PC-9 (cell line): ENCODE results near the gene C14orf119. TPM values are rescaled to one million over a fixed set of nuclear protein-coding genes. Genes with fewer than 3 reads are reported as not detected.
A peak's percentile ranks its signal among the peaks of the same experiment; 100 is the strongest.

ENCODE experiments used
- BruUV-seq: library from RNA; stranded (reverse); fragments of 400-500 nt; replicated peaks from 2 replicates; lab custom pipeline; 2021; lab: Mats Ljungman, UMichigan
- CTCF ChIA-PET: fragments of 300-600 bp; sonication (Branson Sonifier 250); formaldehyde crosslinking; loops from one replicate; lab custom pipeline; 2022; ENCODE audit warnings: antibody characterized with exemption; lab: Charles Lee
- POLR2A ChIA-PET: fragments of 300-600 bp; sonication (Branson Sonifier 250); formaldehyde crosslinking; loops from one replicate; lab custom pipeline; 2022; ENCODE audit warnings: antibody characterized with exemption; ENCODE audit not compliant: unreplicated experiment; lab: Charles Lee
- DNase-seq, 2 experiments: peaks; one replicate each; pipeline versions ENCODE4 v3.0.0 to v3.0.0-alpha.2; 2015 to 2022; ENCODE audit warnings: mixed read lengths in 1 of 2
- H2AFZ ChIP-seq: fragments of 200-600 bp; sonication (generic); 2 replicates; pipeline ENCODE4 v1.8.1; 2017; ENCODE audit warnings: antibody characterized with exemption
- H3F3A ChIP-seq: fragments of 200-600 bp; sonication (generic); 2 replicates; pipeline ENCODE4 v1.8.1; 2017; ENCODE audit warnings: antibody characterized with exemption, mild to moderate bottlenecking, low read depth; ENCODE audit not compliant: insufficient read depth
- H3K27ac ChIP-seq: fragments of 200-600 bp; sonication (generic); 2 replicates; pipeline ENCODE4 v1.6.1; 2016; ENCODE audit warnings: mixed run types
- H3K27me3 ChIP-seq: fragments of 200-600 bp; sonication (generic); 2 replicates; pipeline ENCODE4 v1.6.1; 2016; ENCODE audit warnings: low read depth, mixed run types; ENCODE audit not compliant: insufficient read depth
- H3K36me3 ChIP-seq: fragments of 200-600 bp; sonication (generic); 2 replicates; pipeline ENCODE4 v1.6.1; 2016; ENCODE audit warnings: low read depth, mixed run types
- H3K4me1 ChIP-seq: fragments of 200-600 bp; sonication (generic); replicated peaks from 2 replicates; pipeline ENCODE4 v1.6.1; 2016; ENCODE audit warnings: mixed run types; ENCODE audit not compliant: insufficient read depth
- H3K4me2 ChIP-seq: fragments of 200-600 bp; sonication (generic); 2 replicates; pipeline ENCODE4 v1.6.1; 2017; ENCODE audit warnings: mixed run types
- H3K4me3 ChIP-seq: fragments of 200-600 bp; sonication (generic); 2 replicates; pipeline ENCODE4 v1.6.1; 2016; ENCODE audit warnings: mixed run types
- H3K79me2 ChIP-seq: fragments of 200-600 bp; sonication (generic); 2 replicates; pipeline ENCODE4 v1.6.1; 2017; ENCODE audit warnings: low read depth, mixed run types
- H3K9me2 ChIP-seq: fragments of 200-600 bp; sonication (generic); 2 replicates; pipeline ENCODE4 v1.8.1; 2017; ENCODE audit warnings: mild to moderate bottlenecking; ENCODE audit not compliant: insufficient read depth
- H3K9me3 ChIP-seq: fragments of 200-600 bp; sonication (generic); 2 replicates; pipeline ENCODE4 v1.8.1; 2016; ENCODE audit warnings: low read depth; ENCODE audit not compliant: insufficient read depth
- H4K20me1 ChIP-seq: fragments of 200-600 bp; sonication (generic); 2 replicates; pipeline ENCODE4 v1.8.1; 2017; ENCODE audit not compliant: insufficient read depth
- CTCF ChIP-seq: fragments of 200-600 bp; sonication (generic); conservative IDR thresholded peaks from 2 replicates; pipeline ENCODE4 v1.6.1; 2017; ENCODE audit warnings: mixed run types, antibody characterized with exemption, mild to moderate bottlenecking, moderate library complexity
- EZH2 ChIP-seq: fragments of 200-600 bp; sonication (generic); IDR thresholded peaks from 2 replicates; pipeline ENCODE4 v1.8.0; 2017; ENCODE audit warnings: antibody characterized with exemption, low read depth
- intact Hi-C: fragments of 100-400 bp; cut with micrococcal nuclease; formaldehyde crosslinking; loops from one replicate; pipeline ENCODE4 v1.10.0; 2022; ENCODE audit not compliant: unreplicated experiment
- total RNA-seq: library from RNA; stranded (reverse); gene quantifications from 2 replicates; pipeline ENCODE4 v1.2.3, GENCODE V29; 2021

The C14orf119 gene
- total RNA-seq, 1 experiment from 2014 or later, result 46.5 TPM

- BruUV-seq, result no TSS peak
- CTCF ChIA-PET, result interaction anchor here (0.5 kb wide), 1 partner anchor 31 kb away, joined by 4 read pairs; no protein-coding TSS in a partner anchor
These were observed 53.4 kb downstream of the C14orf119 start for GRCh38 chr14:23148591-23149249.

GRCh38 chr14:23149745-23150144, 54.4 kb downstream of the C14orf119 start:
- Histone ChIP-seq H3F3A (peaks cover 5% of the 10 kb centered on the region; the same call in 1 of the 2 replicates), H3K36me3 (no peaks in the 10 kb centered on the region), H3K9me2 (no peaks in the 10 kb centered on the region), H3K4me1 (peaks cover 22% of the 10 kb centered on the region), H3K9me3 (no peaks in the 10 kb centered on the region), H3K4me3 (no peak overlapping the region), H3K79me2 (no peaks in the 10 kb centered on the region), H3K27me3 (no peaks in the 10 kb centered on the region), H4K20me1 (no peaks in the 10 kb centered on the region), H3K4me2 (0 out of 2 replicates have a peak overlapping the region, but pooled peaks have one; percentile 10), H3K27ac (no peak overlapping the region), H2AFZ (no peak overlapping the region)
- peak in 1 of 2 experiments; percentile 44 for DNase-seq
- no TSS peak for BruUV-seq
- ChIA-PET CTCF (no interaction called here), POLR2A (no interaction called here)
- TF ChIP-seq EZH2 (no peak), CTCF (no peak)
- intact Hi-C loops, result no loop called here

More at GRCh38 chr14:23148591-23149249, 53.4 kb downstream of the C14orf119 start:
- TF ChIP-seq EZH2 (no peak), CTCF (no peak)
- H3K9me2 ChIP-seq, result no peaks in the 10 kb centered on the region
- no peaks in the 10 kb centered on the region for H3K9me3 ChIP-seq
- H3K36me3 ChIP-seq, result no peaks in the 10 kb centered on the region
- H3K4me3 ChIP-seq, result no peak overlapping the region
- no peak overlapping the region for H3K4me2 ChIP-seq
- H3K79me2 ChIP-seq, result no peaks in the 10 kb centered on the region
- peaks cover 5% of the 10 kb centered on the region; the same call in 1 of the 2 replicates for H3F3A ChIP-seq
- POLR2A ChIA-PET, result no interaction called here
- H2AFZ ChIP-seq, result no peak overlapping the region
- no peak for DNase-seq
- H3K27ac ChIP-seq, result no peak overlapping the region
- peaks cover 22% of the 10 kb centered on the region for H3K4me1 ChIP-seq
- intact Hi-C loops, result no loop called here
- H3K27me3 ChIP-seq, result no peaks in the 10 kb centered on the region
- H4K20me1 ChIP-seq, result no peaks in the 10 kb centered on the region

Other genes starting within 250 kb of the C14orf119 start
- 59.0 and 61.6 TPM in 2 replicates for gene LRP10, start 223.8 kb upstream of the C14orf119 start, total RNA-seq
- 0.50 and 0.98 TPM in 2 replicates for gene REM2, start 212.3 kb upstream of the C14orf119 start, total RNA-seq
- gene RBM23, start 176.4 kb upstream of the C14orf119 start, total RNA-seq, result 68.7 and 76.5 TPM in 2 replicates
- gene PRMT5, start 166.1 kb upstream of the C14orf119 start, total RNA-seq, result 58.6 and 73.2 TPM in 2 replicates
- gene HAUS4, start 138.4 kb upstream of the C14orf119 start, total RNA-seq, result 23.1 and 36.0 TPM in 2 replicates
- 37.4 and 42.6 TPM in 2 replicates for gene AJUBA, start 113.0 kb upstream of the C14orf119 start, total RNA-seq
- 13.3 and 13.9 TPM in 2 replicates for gene C14orf93, start 85.4 kb upstream of the C14orf119 start, total RNA-seq
- 122 and 146 TPM in 2 replicates for gene PSMB5, start 60.6 kb upstream of the C14orf119 start, total RNA-seq
- gene PSMB11, start 53.3 kb upstream of the C14orf119 start, total RNA-seq, result not detected in 2 replicates
- gene CDH24, start 38.0 kb upstream of the C14orf119 start, total RNA-seq, result 16.4 and 18.8 TPM in 2 replicates
- 113 and 171 TPM in 2 replicates for gene ACIN1, start 369 bp upstream of the C14orf119 start, total RNA-seq
- not detected in 2 replicates for gene CIROP, start 9.5 kb downstream of the C14orf119 start, total RNA-seq
- not detected in 2 replicates for gene CEBPE, start 23.8 kb downstream of the C14orf119 start, total RNA-seq
- 2.0 and 3.6 TPM in 2 replicates for gene SLC7A8, start 88.2 kb downstream of the C14orf119 start, total RNA-seq
- not detected in 2 replicates for gene RNF212B, start 142.4 kb downstream of the C14orf119 start, total RNA-seq
- gene HOMEZ, start 190.6 kb downstream of the C14orf119 start, total RNA-seq, result 14.0 TPM in 2 replicates
- gene PPP1R3E, start 207.4 kb downstream of the C14orf119 start, total RNA-seq, result 8.1 and 9.5 TPM in 2 replicates
- gene BCL2L2, start 211.3 kb downstream of the C14orf119 start, total RNA-seq, result 20.3 and 25.7 TPM in 2 replicates
- gene PABPN1, start 226.0 kb downstream of the C14orf119 start, total RNA-seq, result 107 and 142 TPM in 2 replicates